ENCODE measurements around the gene ZNF117. TPM values are rescaled to one million over a fixed set of nuclear protein-coding genes. Genes with fewer than 3 reads are reported as not detected.
"Not testable (repeated sequence)": the region's sequence is repeated elsewhere in the genome, so short reads cannot be mapped to it uniquely, and the experiment has no call there.

ZNF117 gene
- total RNA-seq, 1 donor, result 2.7 TPM

DNA sequence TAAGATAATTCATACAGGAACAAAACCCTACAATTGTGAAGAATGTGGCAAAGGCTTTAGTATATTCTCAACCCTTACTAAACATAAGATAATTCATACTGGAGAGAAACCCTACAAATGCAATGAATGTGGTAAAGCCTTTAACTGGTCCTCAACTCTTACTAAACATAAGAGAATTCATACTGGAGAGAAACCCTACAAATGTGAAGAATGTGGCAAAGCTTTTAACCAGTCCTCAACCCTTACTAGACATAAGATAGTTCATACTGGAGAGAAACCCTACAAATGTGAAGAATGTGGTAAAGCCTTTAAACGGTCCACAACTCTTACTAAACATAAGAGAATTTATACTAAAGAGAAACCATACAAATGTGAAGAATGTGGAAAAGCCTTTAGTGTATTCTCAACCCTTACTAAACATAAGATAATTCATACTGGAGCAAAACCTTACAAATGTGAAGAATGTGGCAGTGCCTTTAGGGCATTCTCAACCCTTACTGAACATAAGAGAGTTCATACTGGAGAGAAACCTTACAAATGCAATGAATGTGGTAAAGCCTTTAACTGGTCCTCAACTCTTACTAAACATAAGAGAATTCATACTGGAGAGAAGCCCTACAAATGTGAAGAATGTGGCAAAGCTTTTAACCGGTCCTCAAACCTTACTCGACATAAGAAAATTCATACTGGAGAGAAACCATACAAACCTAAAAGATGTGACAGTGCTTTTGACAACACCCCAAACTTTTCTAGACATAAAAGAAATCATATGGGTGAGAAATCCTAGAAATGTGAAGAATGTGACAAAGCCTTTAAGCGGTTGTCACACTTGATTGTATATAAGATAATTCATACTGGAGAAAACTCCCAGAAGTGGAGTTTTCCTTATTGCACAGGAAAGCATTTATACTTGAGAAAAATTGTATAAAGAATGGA lies 62.3 kb downstream of the ZNF117 start:
- DNase-seq (ENCODE audit: low read depth in 2 of 3, low spot score in 2 of 3), result not testable (repeated sequence)

Small RNAs within 50 kb of the gene (small RNA-seq; reads per million reads assigned to genes)
- gene RNU6-1229P, result not detected

Other genes starting within 250 kb of the ZNF117 start
- 4.3 TPM for gene ZNF138, start 196.6 kb downstream of the ZNF117 start, total RNA-seq
- gene ZNF273, start 87.8 kb downstream of the ZNF117 start, total RNA-seq, result 6.2 TPM
- gene ERV3-1, start 15.7 kb upstream of the ZNF117 start, total RNA-seq, result 19.7 TPM

All from hematopoietic multipotent progenitor cell (in vitro differentiated cells).